GM23338 (cell line): Measurements from ENCODE around the gene XPO4. TPM values are rescaled to one million over a fixed set of nuclear protein-coding genes. Genes with fewer than 3 reads are reported as not detected.

Experiments
- ATAC-seq: fragments of 200-7000 bp; cut with Tn5 transposase; 3 replicates; pipeline ENCODE4 v1.9.1; 2020
- DNase-seq: peaks from one replicate; pipeline ENCODE4 v3.0.0-alpha.2; 2015; ENCODE audit warnings: low spot score
- H2AFZ ChIP-seq: fragments of 200-600 bp; sonication (generic); 2 replicates; pipeline ENCODE4 v1.8.0; 2016; ENCODE audit warnings: antibody characterized with exemption, mild to moderate bottlenecking, moderate library complexity
- H3F3A ChIP-seq: fragments of 200-600 bp; sonication (generic); replicated peaks from 2 replicates; pipeline ENCODE4 v1.8.0; 2017; ENCODE audit warnings: antibody characterized with exemption, mixed run types, low read depth
- H3K27ac ChIP-seq: fragments of 200-600 bp; sonication (generic); 2 replicates; pipeline ENCODE4 v1.6.1; 2016; ENCODE audit warnings: low read depth
- H3K27me3 ChIP-seq: fragments of 200-600 bp; sonication (generic); 2 replicates; pipeline ENCODE4 v1.8.0; 2016; ENCODE audit warnings: mild to moderate bottlenecking, mixed run types, moderate library complexity; ENCODE audit not compliant: insufficient read depth
- H3K36me3 ChIP-seq: fragments of 200-600 bp; sonication (generic); 2 replicates; pipeline ENCODE4 v1.8.0; 2016; ENCODE audit warnings: mild to moderate bottlenecking; ENCODE audit not compliant: insufficient read depth
- H3K4me1 ChIP-seq: fragments of 200-600 bp; sonication (generic); 2 replicates; pipeline ENCODE4 v1.8.0; 2016; ENCODE audit warnings: mild to moderate bottlenecking, moderate library complexity; ENCODE audit not compliant: insufficient read depth
- H3K4me2 ChIP-seq: fragments of 200-600 bp; sonication (generic); 2 replicates; pipeline ENCODE4 v1.7.1; 2017; ENCODE audit warnings: mixed run types
- H3K4me3 ChIP-seq: fragments of 200-600 bp; sonication (generic); 2 replicates; pipeline ENCODE4 v1.6.1; 2016; ENCODE audit warnings: mixed run types
- H3K79me2 ChIP-seq: fragments of 200-600 bp; sonication (generic); replicated peaks from 2 replicates; pipeline ENCODE4 v1.8.0; 2017; ENCODE audit warnings: mild to moderate bottlenecking; ENCODE audit not compliant: insufficient read depth
- H3K9me2 ChIP-seq: fragments of 200-600 bp; sonication (generic); 2 replicates; pipeline ENCODE4 v1.8.0; 2017; ENCODE audit not compliant: insufficient read depth
- H4K20me1 ChIP-seq: fragments of 200-600 bp; sonication (generic); replicated peaks from 2 replicates; pipeline ENCODE4 v1.8.0; 2017; ENCODE audit warnings: mild to moderate bottlenecking; ENCODE audit not compliant: insufficient read depth
- H3K27ac Mint-ChIP-seq: 2 replicates; pipeline ENCODE4 v1.8.0; 2020; ENCODE audit warnings: inconsistent platforms, mild to moderate bottlenecking, moderate library complexity, mixed read lengths
- H3K27me3 Mint-ChIP-seq: 3 replicates; pipeline ENCODE4 v1.8.0; 2022; ENCODE audit warnings: low read depth, mild to moderate bottlenecking, moderate library complexity, mixed read lengths, inconsistent platforms; ENCODE audit not compliant: insufficient read depth, poor library complexity
- H3K36me3 Mint-ChIP-seq: 3 replicates; pipeline ENCODE4 v1.8.0; 2021; ENCODE audit warnings: low read depth, mild to moderate bottlenecking, inconsistent platforms, moderate library complexity, mixed read lengths
- H3K4me1 Mint-ChIP-seq: 3 replicates; pipeline ENCODE4 v1.8.0; 2020; ENCODE audit warnings: mild to moderate bottlenecking, inconsistent platforms, mixed read lengths
- H3K4me3 Mint-ChIP-seq: 3 replicates; pipeline ENCODE4 v1.8.0; 2021; ENCODE audit warnings: moderate library complexity, mild to moderate bottlenecking, inconsistent platforms, mixed read lengths
- H3K9me3 Mint-ChIP-seq: 3 replicates; pipeline ENCODE4 v1.8.0; 2020; ENCODE audit warnings: moderate library complexity, mild to moderate bottlenecking, inconsistent platforms, mixed read lengths
- CREB1 ChIP-seq: fragments of 250-450 bp; sonication (Bioruptor Pico); IDR thresholded peaks from 2 replicates; pipeline ENCODE4 v1.5.0; 2020; ENCODE audit warnings: low read depth, mild to moderate bottlenecking, moderate library complexity
- EZH2 ChIP-seq: fragments of 200-600 bp; sonication (generic); IDR thresholded peaks from one replicate; pipeline ENCODE4 v1.8.0; 2017; ENCODE audit warnings: antibody characterized with exemption, mild to moderate bottlenecking, low read depth; ENCODE audit not compliant: unreplicated experiment
- EZH2phosphoT487 ChIP-seq: fragments of 200-600 bp; sonication (generic); IDR thresholded peaks from one replicate; pipeline ENCODE4 v1.8.1; 2018; ENCODE audit warnings: antibody characterized with exemption; ENCODE audit not compliant: unreplicated experiment
- JUNB ChIP-seq: IDR thresholded peaks from one replicate; pipeline ENCODE4 v1.6.1; 2016; ENCODE audit warnings: antibody characterized with exemption; ENCODE audit not compliant: unreplicated experiment
- POLR2AphosphoS5 ChIP-seq: IDR thresholded peaks from 2 replicates; pipeline ENCODE4 v1.6.1; 2016; ENCODE audit warnings: antibody characterized with exemption, low read depth
- STAT1 ChIP-seq: IDR thresholded peaks from one replicate; pipeline ENCODE4 v1.6.1; 2016; ENCODE audit warnings: antibody characterized with exemption; ENCODE audit not compliant: unreplicated experiment
- ZNF114 ChIP-seq: fragments of 250-450 bp; sonication (Bioruptor Pico); IDR thresholded peaks from 2 replicates; pipeline ENCODE4 v1.5.0; 2020; ENCODE audit warnings: mild to moderate bottlenecking, moderate library complexity
- ZNF331 ChIP-seq: fragments of 250-450 bp; sonication (Bioruptor Pico); IDR thresholded peaks from 2 replicates; pipeline ENCODE4 v1.5.0; 2020; ENCODE audit warnings: low read depth, mild to moderate bottlenecking, moderate library complexity
- ZNF462 ChIP-seq: fragments of 250-450 bp; sonication (Bioruptor Pico); IDR thresholded peaks from 2 replicates; pipeline ENCODE4 v1.5.0; 2020; ENCODE audit warnings: mild to moderate bottlenecking, moderate library complexity
- polyA plus RNA-seq: library from polyadenylated mRNA; unstranded; fragments of >200 nt; fragmentation: Nextera tagmentation; extraction: Ambion mirVana; gene quantifications from 2 replicates; pipeline ENCODE4 v1.2.1, GENCODE V29; 2016
- total RNA-seq: library from RNA; depleted of rRNA; stranded (reverse); fragments of >200 nt; shearing (Covaris generic); gene quantifications from 2 replicates; pipeline ENCODE4 v1.2.3, GENCODE V29; 2014
- TF ChIP-seq, protein P1 (sequence below), 2 experiments: fragments of 200-600 bp in 1 of 2; sonication (generic) in 1 of 2; conservative IDR thresholded peaks; 2 replicates each; pipeline versions ENCODE4 v1.5.1 to v1.6.1; 2016 to 2017; ENCODE audit warnings: antibody characterized with exemption in 2 of 2, low read depth in 2 of 2, mild to moderate bottlenecking in 2 of 2, moderate library complexity in 1 of 2
- TF ChIP-seq, protein P2 (sequence below): IDR thresholded peaks from one replicate; pipeline ENCODE4 v1.6.1; 2018; ENCODE audit warnings: antibody characterized with exemption; ENCODE audit not compliant: unreplicated experiment

XPO4 gene
- total and polyA plus RNA-seq, 2 experiments from 2014 or later, result 14.1 to 57.8 TPM

DNA sequence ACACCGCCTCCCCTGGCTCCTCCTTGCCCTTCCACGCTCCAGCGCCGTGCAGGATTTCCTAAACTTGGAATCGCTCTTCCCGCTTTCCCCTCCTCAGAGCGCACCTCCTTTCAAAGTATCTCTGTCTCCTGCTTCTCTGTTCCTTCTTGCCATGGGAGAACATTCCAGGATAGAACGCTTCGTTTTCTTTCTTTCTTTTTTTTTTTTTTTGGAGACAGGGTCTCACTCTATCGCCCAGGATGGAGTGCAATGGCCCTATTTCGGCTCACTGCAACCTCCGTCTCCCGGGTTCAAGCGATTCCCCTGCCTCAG lies 574 bp upstream of the XPO4 start (continued):
- TF ChIP-seq ZNF462 (CRISPR knock-in tag), result no peak

DNA sequence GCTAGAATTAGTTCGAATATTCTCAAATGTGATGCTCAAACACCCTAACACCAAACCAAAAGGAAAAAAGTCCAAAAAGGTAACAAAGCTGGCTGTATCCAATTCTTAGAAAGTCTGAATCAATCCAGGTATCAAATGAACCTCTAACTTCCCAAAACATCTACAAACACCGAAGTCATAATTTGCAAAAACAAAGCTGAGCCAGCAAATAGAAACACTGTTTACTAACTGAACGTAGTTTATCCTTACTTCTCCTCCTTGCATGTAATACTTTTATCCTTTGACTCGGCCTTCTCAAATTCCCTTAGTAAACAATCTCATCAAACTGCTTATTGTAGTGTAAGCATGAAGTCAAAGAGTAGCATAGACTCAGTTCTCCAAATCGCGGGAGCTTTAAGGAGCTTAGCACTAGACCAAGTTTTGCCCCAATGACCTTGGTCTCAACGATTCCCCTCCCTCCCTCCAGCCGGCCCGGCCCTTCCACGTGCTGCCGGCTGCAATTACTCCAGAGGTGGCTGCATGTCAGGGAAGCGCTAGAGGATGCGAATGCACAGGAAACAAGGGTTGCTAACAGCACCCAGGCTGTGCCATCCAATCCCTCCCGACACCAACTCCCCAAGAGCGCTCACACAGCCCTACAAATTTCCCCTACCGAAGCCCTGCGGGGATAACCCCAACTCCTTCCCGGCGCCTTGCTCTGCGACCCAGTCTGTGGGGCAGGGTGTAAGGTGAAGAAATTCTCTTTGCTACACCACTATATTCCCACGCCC lies 693 bp downstream of the XPO4 start:
- DNase-seq, result peak; percentile 74
- Mint-ChIP-seq H3K4me3 (peak overlapping the region; percentile 91), H3K27me3 (peaks cover 12% of the 10 kb centered on the region), H3K36me3 (peaks cover 16% of the 10 kb centered on the region), H3K4me1 (peaks cover 13% of the 10 kb centered on the region), H3K27ac (peak overlapping the region; percentile 99), H3K9me3 (peaks cover 3% of the 10 kb centered on the region; the same call in 1 of the 3 replicates)
- ATAC-seq, result peak; percentile 51
- H3K79me2 ChIP-seq, result peaks cover 57% of the 10 kb centered on the region
- no peaks in the 10 kb centered on the region; the same call in 1 of the 2 replicates for H3K36me3 ChIP-seq
- peak overlapping the region; percentile 94 for H2AFZ ChIP-seq
- peaks cover 9% of the 10 kb centered on the region for H3K4me1 ChIP-seq
- H3K4me3 ChIP-seq, result peak overlapping the region; percentile 100
- no peaks in the 10 kb centered on the region for H3K27me3 ChIP-seq
- H3F3A ChIP-seq, result no peaks in the 10 kb centered on the region
- H4K20me1 ChIP-seq, result peaks cover 24% of the 10 kb centered on the region
- peak overlapping the region; percentile 81 for H3K4me2 ChIP-seq
- H3K9me2 ChIP-seq, result no peaks in the 10 kb centered on the region
- peak overlapping the region; percentile 96 for H3K27ac ChIP-seq
- TF ChIP-seq ZNF114 (CRISPR knock-in tag) (no peak), STAT1 (no peak), JUNB (no peak), ZNF331 (CRISPR knock-in tag) (no peak), EZH2phosphoT487 (no peak), EZH2 (no peak), CREB1 (CRISPR knock-in tag) (no peak), POLR2AphosphoS5 (no peak)
- TF ChIP-seq, protein P1, sequence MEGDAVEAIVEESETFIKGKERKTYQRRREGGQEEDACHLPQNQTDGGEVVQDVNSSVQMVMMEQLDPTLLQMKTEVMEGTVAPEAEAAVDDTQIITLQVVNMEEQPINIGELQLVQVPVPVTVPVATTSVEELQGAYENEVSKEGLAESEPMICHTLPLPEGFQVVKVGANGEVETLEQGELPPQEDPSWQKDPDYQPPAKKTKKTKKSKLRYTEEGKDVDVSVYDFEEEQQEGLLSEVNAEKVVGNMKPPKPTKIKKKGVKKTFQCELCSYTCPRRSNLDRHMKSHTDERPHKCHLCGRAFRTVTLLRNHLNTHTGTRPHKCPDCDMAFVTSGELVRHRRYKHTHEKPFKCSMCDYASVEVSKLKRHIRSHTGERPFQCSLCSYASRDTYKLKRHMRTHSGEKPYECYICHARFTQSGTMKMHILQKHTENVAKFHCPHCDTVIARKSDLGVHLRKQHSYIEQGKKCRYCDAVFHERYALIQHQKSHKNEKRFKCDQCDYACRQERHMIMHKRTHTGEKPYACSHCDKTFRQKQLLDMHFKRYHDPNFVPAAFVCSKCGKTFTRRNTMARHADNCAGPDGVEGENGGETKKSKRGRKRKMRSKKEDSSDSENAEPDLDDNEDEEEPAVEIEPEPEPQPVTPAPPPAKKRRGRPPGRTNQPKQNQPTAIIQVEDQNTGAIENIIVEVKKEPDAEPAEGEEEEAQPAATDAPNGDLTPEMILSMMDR (conservative IDR thresholded peaks at IDR 0.05; ENCODE audit: low read depth in 2 of 2), result no peak
- TF ChIP-seq, protein P2, sequence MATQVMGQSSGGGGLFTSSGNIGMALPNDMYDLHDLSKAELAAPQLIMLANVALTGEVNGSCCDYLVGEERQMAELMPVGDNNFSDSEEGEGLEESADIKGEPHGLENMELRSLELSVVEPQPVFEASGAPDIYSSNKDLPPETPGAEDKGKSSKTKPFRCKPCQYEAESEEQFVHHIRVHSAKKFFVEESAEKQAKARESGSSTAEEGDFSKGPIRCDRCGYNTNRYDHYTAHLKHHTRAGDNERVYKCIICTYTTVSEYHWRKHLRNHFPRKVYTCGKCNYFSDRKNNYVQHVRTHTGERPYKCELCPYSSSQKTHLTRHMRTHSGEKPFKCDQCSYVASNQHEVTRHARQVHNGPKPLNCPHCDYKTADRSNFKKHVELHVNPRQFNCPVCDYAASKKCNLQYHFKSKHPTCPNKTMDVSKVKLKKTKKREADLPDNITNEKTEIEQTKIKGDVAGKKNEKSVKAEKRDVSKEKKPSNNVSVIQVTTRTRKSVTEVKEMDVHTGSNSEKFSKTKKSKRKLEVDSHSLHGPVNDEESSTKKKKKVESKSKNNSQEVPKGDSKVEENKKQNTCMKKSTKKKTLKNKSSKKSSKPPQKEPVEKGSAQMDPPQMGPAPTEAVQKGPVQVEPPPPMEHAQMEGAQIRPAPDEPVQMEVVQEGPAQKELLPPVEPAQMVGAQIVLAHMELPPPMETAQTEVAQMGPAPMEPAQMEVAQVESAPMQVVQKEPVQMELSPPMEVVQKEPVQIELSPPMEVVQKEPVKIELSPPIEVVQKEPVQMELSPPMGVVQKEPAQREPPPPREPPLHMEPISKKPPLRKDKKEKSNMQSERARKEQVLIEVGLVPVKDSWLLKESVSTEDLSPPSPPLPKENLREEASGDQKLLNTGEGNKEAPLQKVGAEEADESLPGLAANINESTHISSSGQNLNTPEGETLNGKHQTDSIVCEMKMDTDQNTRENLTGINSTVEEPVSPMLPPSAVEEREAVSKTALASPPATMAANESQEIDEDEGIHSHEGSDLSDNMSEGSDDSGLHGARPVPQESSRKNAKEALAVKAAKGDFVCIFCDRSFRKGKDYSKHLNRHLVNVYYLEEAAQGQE, result no peak
